Measurements from ENCODE around the gene EBF3.

DNA sequence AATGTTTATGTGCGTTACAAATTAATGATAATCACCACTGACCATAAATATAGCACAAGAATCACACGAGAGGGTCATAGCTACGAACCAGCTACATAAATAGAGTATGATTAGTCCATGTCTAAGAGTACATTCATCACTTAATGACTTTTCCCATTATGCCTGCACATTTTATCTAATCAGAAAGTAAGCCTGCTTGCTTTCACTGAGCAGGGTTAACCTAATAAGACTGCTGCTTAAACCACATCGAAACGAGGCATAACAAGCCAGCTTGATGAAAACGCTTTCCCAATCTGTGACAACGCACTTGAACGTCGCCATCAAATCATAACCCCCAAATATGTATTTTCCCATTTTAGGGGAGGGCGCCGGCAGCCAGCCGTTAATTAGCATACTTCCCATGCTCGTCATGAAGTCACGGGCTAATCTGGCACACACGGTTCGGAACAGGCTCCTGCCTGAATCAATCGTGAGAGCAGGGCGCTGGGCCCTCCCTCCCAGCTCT is 71.5 kb downstream of the EBF3 start:
- TF ChIP-seq CTCF (conservative IDR thresholded peaks at IDR 0.05; ENCODE audit: low read depth in 2 of 2) (no peak), EZH2 (IDR thresholded peaks at IDR 0.05; ENCODE audit: low read depth, unreplicated experiment) (no peak), POLR2AphosphoS5 (IDR thresholded peaks at IDR 0.05; ENCODE audit: low read depth) (no peak), CREB1 (CRISPR knock-in tag; IDR thresholded peaks at IDR 0.05; ENCODE audit: low read depth) (no peak), EZH2phosphoT487 (IDR thresholded peaks at IDR 0.05; ENCODE audit: unreplicated experiment) (no peak), JUNB (IDR thresholded peaks at IDR 0.05; ENCODE audit: unreplicated experiment) (no peak), NANOG (IDR thresholded peaks at IDR 0.05; ENCODE audit: borderline replicate concordance) (no peak), ZNF462 (CRISPR knock-in tag; IDR thresholded peaks at IDR 0.05) (no peak), STAT1 (IDR thresholded peaks at IDR 0.05; ENCODE audit: unreplicated experiment) (no peak), ZNF114 (CRISPR knock-in tag; IDR thresholded peaks at IDR 0.05) (no peak), ZNF331 (CRISPR knock-in tag; IDR thresholded peaks at IDR 0.05; ENCODE audit: low read depth) (no peak)
- TF ChIP-seq, protein P1, sequence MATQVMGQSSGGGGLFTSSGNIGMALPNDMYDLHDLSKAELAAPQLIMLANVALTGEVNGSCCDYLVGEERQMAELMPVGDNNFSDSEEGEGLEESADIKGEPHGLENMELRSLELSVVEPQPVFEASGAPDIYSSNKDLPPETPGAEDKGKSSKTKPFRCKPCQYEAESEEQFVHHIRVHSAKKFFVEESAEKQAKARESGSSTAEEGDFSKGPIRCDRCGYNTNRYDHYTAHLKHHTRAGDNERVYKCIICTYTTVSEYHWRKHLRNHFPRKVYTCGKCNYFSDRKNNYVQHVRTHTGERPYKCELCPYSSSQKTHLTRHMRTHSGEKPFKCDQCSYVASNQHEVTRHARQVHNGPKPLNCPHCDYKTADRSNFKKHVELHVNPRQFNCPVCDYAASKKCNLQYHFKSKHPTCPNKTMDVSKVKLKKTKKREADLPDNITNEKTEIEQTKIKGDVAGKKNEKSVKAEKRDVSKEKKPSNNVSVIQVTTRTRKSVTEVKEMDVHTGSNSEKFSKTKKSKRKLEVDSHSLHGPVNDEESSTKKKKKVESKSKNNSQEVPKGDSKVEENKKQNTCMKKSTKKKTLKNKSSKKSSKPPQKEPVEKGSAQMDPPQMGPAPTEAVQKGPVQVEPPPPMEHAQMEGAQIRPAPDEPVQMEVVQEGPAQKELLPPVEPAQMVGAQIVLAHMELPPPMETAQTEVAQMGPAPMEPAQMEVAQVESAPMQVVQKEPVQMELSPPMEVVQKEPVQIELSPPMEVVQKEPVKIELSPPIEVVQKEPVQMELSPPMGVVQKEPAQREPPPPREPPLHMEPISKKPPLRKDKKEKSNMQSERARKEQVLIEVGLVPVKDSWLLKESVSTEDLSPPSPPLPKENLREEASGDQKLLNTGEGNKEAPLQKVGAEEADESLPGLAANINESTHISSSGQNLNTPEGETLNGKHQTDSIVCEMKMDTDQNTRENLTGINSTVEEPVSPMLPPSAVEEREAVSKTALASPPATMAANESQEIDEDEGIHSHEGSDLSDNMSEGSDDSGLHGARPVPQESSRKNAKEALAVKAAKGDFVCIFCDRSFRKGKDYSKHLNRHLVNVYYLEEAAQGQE (IDR thresholded peaks at IDR 0.05; ENCODE audit: unreplicated experiment): no peak
- TF ChIP-seq, protein P2, sequence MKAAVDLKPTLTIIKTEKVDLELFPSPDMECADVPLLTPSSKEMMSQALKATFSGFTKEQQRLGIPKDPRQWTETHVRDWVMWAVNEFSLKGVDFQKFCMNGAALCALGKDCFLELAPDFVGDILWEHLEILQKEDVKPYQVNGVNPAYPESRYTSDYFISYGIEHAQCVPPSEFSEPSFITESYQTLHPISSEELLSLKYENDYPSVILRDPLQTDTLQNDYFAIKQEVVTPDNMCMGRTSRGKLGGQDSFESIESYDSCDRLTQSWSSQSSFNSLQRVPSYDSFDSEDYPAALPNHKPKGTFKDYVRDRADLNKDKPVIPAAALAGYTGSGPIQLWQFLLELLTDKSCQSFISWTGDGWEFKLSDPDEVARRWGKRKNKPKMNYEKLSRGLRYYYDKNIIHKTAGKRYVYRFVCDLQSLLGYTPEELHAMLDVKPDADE (IDR thresholded peaks at IDR 0.05): no peak
